GM10266 (cell line): ENCODE results near the gene SPRR2G.
"Not testable (repeated sequence)": the region's sequence is repeated elsewhere in the genome, so short reads cannot be mapped to it uniquely, and the experiment has no call there.

Source experiments
- DNase-seq: peaks from one replicate; pipeline ENCODE4 v3.0.0; 2012; ENCODE audit errors: extremely low spot score
- TF ChIP-seq, protein P1 (sequence below): IDR thresholded peaks from 2 replicates; pipeline ENCODE4 v1.5.1; 2012; ENCODE audit warnings: mild to moderate bottlenecking, low read depth; ENCODE audit not compliant: control insufficient read depth, insufficient read depth; ENCODE audit errors: missing control alignments

Gene SPRR2G

GRCh38 chr1:153133267-153133666 is 17.4 kb downstream of the SPRR2G start:
- DNase-seq = no peak
- TF ChIP-seq, protein P1, sequence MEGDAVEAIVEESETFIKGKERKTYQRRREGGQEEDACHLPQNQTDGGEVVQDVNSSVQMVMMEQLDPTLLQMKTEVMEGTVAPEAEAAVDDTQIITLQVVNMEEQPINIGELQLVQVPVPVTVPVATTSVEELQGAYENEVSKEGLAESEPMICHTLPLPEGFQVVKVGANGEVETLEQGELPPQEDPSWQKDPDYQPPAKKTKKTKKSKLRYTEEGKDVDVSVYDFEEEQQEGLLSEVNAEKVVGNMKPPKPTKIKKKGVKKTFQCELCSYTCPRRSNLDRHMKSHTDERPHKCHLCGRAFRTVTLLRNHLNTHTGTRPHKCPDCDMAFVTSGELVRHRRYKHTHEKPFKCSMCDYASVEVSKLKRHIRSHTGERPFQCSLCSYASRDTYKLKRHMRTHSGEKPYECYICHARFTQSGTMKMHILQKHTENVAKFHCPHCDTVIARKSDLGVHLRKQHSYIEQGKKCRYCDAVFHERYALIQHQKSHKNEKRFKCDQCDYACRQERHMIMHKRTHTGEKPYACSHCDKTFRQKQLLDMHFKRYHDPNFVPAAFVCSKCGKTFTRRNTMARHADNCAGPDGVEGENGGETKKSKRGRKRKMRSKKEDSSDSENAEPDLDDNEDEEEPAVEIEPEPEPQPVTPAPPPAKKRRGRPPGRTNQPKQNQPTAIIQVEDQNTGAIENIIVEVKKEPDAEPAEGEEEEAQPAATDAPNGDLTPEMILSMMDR = no peak

- not testable (repeated sequence) for DNase-seq
Observed at GRCh38 chr1:153128688-153129087, 22.0 kb downstream of the SPRR2G start.

- TF ChIP-seq, protein P1 = no peak
- DNase-seq = no peak
Observed at GRCh38 chr1:153127296-153127695, 23.4 kb downstream of the SPRR2G start.

- no peak for DNase-seq
- TF ChIP-seq, protein P1 = no peak
Observed at GRCh38 chr1:153125536-153125935, 25.2 kb downstream of the SPRR2G start.

DNA sequence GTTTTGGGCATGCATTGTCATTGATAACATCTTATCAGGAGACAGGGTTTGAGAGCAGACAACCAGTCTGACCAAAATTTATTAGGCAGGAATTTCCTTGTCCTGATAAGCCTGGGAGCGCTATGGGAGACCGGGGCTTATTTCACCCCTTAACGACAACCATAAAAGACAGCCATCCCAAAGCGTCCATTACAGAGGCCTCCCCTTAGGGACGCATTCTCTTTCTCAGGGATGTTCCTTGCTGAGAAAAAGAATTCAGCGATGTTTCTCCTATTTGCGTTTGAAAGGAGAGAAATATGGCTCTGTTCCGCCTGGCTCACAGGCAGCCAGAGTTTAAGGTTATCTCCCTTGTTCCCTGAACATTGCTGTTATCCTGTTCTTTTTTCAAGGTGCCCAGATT is 26.9 kb downstream of the SPRR2G start:
- not testable (repeated sequence) for DNase-seq

GRCh38 chr1:153122831-153123421 is 27.8 kb downstream of the SPRR2G start:
- DNase-seq = peak; percentile 11
- TF ChIP-seq, protein P1 = no peak

- TF ChIP-seq, protein P1 = no peak
- no peak for DNase-seq
Observed at GRCh38 chr1:153120945-153121344, 29.7 kb downstream of the SPRR2G start.

DNA sequence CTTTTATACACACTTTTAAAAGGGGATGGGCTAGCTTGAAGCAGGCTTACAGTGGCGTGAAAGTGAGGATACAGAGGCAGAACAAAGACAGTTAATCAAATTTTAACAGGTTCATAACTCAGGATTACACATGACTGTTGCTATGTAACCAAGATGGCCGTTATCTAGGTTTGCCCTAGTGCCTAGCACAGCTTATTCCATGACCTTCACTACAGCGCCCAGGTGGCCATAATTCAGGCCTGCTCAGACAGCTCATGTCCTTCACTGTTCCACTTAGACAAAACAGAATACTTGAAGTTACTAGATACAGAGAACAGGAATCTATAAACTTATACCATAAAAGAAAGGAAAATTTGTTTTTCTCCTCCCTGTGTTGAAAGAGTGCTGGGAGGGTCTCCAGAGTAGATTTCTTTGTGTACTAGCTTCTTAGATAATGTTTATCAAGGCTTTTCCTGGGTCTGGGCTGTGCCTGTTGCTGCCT is 31.2 kb downstream of the SPRR2G start:
- TF ChIP-seq, protein P1 = no peak
- DNase-seq = no peak

GRCh38 chr1:153115264-153115663 is 35.4 kb downstream of the SPRR2G start:
- DNase-seq = not testable (repeated sequence)
